Measurements from ENCODE around the gene RASGRP2.

The RASGRP2 gene

GRCh38 chr11:64694821-64695365 lies 49.0 kb downstream of the RASGRP2 start:
- DNase-seq (ENCODE audit: low spot score): no peak

DNA sequence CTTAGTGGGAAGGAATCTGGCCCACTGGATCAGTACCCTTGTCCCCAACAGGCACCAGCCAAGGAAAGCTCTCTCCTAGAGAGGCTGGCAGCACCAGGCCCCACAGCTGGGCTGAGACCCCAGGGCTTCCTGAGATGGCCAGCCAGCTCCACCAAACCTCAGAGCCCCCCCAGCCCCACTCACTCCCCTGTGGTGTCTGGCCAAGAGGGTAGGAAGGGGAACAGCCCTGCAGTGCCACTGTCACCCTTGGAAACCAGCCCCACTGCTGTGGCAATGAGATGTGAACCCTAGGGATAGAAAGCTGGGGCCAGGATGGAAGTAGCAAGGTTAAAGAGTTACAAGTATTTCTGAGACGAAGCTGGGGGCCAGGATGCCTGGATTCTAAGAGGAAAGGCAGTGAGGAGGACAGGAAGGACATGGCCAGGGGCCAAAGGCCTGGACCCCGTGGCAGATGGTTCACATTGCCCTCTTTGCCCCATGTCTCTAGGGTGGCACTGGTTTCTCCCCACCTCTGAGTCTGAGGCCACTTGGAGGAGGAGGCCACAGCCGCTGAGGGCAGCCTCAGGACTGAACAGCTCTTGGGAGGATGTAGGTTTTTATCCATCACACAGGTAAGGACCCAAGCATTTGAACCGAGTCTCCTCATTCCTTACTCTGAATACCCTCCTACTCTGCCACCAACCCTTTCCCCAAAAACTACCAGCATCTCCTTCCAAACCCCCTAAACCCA lies 49.8 kb downstream of the RASGRP2 start:
- no peak for DNase-seq (ENCODE audit: low spot score)

DNA sequence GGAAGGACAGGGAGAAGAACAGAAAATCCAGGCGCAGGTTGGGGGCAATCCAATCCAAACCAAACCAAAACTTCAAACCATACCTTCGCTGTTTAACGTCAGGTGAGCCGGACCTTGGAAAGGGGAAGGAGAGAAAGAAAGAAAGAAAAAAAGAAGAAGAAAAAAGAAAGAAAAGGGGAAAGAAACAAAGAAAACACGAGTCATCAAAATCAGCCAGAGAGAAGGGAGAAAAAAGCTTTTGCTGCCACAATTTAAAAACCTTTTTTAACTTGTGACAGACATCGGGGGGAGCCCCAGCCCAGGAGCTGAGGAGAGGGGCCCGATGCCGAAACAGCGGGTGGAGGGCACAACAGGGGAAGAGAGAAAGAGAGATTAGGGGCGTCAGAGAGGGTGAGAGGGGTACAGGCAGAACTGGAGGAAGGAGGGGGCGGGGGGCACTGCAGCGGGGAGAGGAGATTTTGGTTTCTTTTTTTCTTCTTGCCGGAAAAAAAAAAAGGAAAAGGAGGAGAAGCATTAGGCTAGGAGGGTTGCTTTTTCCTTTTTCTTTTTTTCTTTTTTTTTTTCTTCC lies 51.1 kb downstream of the RASGRP2 start:
- DNase-seq (ENCODE audit: low spot score): no peak

- DNase-seq (ENCODE audit: low spot score): no peak
Measured at GRCh38 chr11:64691543-64691942, 52.4 kb downstream of the RASGRP2 start.

GRCh38 chr11:64690235-64690634 lies 53.7 kb downstream of the RASGRP2 start:
- DNase-seq (ENCODE audit: low spot score): no peak

GRCh38 chr11:64688534-64688982 lies 55.4 kb downstream of the RASGRP2 start:
- peak; percentile 94 for DNase-seq (ENCODE audit: low spot score)

DNA sequence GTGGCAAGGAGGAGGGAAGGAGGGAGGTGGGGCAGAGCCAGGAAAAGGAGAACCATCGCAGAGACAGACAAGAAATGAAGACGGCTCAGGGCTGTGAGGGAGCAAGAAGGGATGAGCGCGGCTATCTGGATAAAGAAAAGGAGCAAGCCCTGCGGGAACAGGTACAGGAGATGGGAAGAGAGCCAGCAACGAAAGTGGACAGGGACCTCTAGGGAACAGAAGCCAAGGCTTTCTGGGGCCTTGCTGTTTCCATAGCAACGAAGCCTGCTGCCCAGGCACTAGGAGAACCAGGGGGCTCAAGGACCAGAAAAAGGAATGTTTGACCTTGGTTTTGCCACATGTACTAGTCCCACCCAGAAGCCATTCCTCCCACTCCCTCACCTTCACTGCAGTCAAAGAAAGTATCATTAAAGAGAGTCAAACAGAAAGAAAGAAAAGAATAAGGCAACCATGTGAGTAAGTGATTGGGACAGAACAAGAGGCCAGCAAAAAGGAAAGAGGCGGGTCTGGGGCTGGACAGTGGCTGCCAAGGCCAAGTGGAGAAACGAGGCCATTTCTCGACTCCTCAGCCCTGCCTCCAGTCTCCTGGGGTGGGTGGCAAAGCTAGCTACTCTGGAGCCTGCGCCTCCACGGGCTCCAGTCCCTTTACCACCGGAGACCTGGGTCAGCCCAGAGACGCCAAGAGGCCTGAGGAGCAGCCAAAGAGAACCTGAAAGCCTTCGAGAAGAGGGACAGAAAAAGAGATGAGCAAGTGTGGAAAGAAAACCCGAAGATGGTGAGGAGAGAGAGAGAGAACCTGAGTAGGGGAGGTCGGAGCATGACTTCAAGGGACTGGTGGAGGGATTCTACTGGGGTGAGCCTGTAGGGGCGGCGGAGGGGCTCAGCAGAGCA lies 56.1 kb downstream of the RASGRP2 start:
- peak; percentile 42 for DNase-seq (ENCODE audit: low spot score)

- DNase-seq (ENCODE audit: low spot score): peak; percentile 98
Measured at GRCh38 chr11:64687204-64687603, 56.7 kb downstream of the RASGRP2 start.

DNA sequence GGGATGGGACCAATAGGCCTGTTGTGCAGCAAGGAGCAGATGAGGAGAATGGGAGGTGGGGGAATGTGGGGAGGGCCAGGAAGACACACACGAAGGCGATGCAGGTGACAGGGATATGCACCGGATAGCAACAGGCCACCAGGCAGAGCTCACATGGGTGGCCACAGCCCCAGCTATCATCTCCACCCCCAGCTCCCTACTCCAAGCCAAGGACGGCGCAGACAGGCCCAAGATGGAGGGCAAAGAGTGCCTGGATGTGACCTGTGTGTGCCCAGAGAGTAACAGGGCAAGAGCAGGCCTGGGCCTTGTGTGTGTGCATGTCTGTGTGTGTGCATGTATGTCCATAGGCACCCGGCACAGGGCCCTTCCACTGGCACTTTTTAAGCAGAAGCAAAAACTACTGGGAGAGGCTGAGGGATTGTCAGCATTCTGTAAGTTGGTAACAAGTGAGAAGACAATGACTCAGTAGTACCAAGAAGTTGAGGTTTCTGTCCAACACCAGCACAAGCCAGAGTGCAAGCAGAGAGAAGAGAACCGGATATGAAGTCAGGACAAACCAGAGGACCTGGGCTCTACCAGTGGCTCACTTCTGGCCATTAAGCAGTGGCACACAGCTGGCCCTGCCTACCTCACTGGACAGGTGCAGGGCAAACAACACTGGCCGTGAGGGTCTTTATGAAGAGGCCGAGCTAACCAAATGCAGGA lies 57.3 kb downstream of the RASGRP2 start:
- DNase-seq (ENCODE audit: low spot score): no peak

- DNase-seq (ENCODE audit: low spot score): no peak
Measured at GRCh38 chr11:64685536-64685935, 58.4 kb downstream of the RASGRP2 start.

DNA sequence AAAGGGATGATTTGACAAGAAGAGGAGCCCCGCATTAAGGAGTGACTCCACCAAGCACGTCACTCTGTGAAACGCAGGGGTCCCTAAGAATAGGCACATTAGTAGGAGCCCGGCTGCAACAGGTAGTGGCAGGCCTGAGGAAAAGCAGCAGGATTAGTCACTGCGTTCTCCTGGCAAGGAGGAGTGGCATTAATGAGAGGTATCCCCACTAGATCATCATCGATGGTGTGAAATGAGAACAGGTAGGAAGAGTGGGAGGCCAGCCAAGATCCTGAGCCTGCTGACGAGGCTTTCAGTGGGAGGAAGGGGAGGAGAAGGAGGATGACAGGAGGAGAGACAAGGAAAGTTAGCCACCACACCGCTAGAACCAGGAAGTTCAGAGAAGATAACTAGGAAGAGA lies 59.6 kb downstream of the RASGRP2 start:
- DNase-seq (ENCODE audit: low spot score): no peak

GRCh38 chr11:64681171-64681570 lies 62.8 kb downstream of the RASGRP2 start:
- DNase-seq (ENCODE audit: low spot score): no peak

GRCh38 chr11:64679846-64680245 lies 64.1 kb downstream of the RASGRP2 start:
- DNase-seq (ENCODE audit: low spot score): no peak

- DNase-seq (ENCODE audit: low spot score): no peak
Measured at GRCh38 chr11:64677441-64678023, 66.4 kb downstream of the RASGRP2 start.
